Measurements from ENCODE around the gene DDT.
"Not testable (repeated sequence)": the region's sequence is repeated elsewhere in the genome, so short reads cannot be mapped to it uniquely, and the experiment has no call there.

The DDT gene

GRCh38 chr22:23940166-23940565 lies 34.1 kb downstream of the DDT start:
- not testable (repeated sequence) for H3K79me2 ChIP-seq (ENCODE audit: insufficient read depth, low read depth); H3K27me3 ChIP-seq (ENCODE audit: insufficient read depth, low read depth); H3K4me2 ChIP-seq; H2AFZ ChIP-seq (ENCODE audit: low read depth); H4K20me1 ChIP-seq (ENCODE audit: insufficient read depth); H3K4me1 ChIP-seq (ENCODE audit: low read depth, poor library complexity, severe bottlenecking); H3K36me3 ChIP-seq (ENCODE audit: insufficient read depth); H3K27ac ChIP-seq; H3K4me3 ChIP-seq (IDR thresholded peaks at IDR 0.05; ENCODE audit: insufficient read depth, low read depth, low read length); H3K9ac ChIP-seq

- no peaks in the 10 kb centered on the region for H3K79me2 ChIP-seq (ENCODE audit: insufficient read depth, low read depth)
- TF ChIP-seq, protein P1, sequence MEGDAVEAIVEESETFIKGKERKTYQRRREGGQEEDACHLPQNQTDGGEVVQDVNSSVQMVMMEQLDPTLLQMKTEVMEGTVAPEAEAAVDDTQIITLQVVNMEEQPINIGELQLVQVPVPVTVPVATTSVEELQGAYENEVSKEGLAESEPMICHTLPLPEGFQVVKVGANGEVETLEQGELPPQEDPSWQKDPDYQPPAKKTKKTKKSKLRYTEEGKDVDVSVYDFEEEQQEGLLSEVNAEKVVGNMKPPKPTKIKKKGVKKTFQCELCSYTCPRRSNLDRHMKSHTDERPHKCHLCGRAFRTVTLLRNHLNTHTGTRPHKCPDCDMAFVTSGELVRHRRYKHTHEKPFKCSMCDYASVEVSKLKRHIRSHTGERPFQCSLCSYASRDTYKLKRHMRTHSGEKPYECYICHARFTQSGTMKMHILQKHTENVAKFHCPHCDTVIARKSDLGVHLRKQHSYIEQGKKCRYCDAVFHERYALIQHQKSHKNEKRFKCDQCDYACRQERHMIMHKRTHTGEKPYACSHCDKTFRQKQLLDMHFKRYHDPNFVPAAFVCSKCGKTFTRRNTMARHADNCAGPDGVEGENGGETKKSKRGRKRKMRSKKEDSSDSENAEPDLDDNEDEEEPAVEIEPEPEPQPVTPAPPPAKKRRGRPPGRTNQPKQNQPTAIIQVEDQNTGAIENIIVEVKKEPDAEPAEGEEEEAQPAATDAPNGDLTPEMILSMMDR (conservative IDR thresholded peaks at IDR 0.05; ENCODE audit: low read depth, low read length), result no peak
Measured at GRCh38 chr22:23939017-23939357, 35.3 kb downstream of the DDT start.

DNA sequence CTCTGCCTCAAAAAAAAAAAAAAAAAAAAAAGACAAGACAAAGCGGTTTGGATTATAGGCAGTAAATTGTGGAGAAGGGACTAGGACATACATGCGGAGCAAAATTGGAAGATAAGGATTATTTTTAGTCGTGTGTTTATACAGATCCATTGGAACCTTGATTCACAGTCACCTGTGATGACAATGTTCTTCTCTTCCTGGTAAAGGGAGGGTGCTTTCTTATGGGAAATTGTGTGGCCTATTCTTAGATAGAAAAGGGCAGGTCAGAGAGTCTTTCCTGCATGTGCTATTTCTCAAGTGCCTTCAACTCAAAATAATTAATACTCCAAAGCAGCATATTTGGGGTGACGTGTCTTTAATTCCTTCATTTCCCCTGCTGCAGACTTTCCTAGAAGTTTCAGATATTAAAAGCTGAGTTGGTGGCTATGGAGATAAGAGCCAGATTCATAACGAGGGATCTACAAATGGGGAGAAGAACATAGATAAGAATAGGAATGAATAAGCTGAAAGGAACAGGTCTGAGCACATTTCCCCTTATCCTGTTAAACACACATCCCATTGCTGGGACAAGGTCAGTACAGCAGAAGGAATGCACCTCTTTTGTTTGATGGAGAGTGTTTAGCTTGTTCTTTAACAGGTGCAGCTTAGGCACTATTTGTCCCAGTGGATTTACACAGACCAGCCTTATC lies 35.8 kb downstream of the DDT start:
- H3K4me2 ChIP-seq, result no peak overlapping the region
- no peaks in the 10 kb centered on the region for H3K79me2 ChIP-seq (ENCODE audit: insufficient read depth, low read depth)
- no peaks in the 10 kb centered on the region for H3K4me1 ChIP-seq (ENCODE audit: low read depth, poor library complexity, severe bottlenecking)
- no peaks in the 10 kb centered on the region for H3K27me3 ChIP-seq (ENCODE audit: insufficient read depth, low read depth)
- no peak overlapping the region for H2AFZ ChIP-seq (ENCODE audit: low read depth)
- H3K36me3 ChIP-seq (ENCODE audit: insufficient read depth), result no peaks in the 10 kb centered on the region
- TF ChIP-seq, protein P1 (conservative IDR thresholded peaks at IDR 0.05; ENCODE audit: low read depth, low read length), result no peak
- no peak overlapping the region for H3K27ac ChIP-seq
- no peak overlapping the region for H3K4me3 ChIP-seq (IDR thresholded peaks at IDR 0.05; ENCODE audit: insufficient read depth, low read depth, low read length)
- no peak overlapping the region for H3K9ac ChIP-seq
- no peaks in the 10 kb centered on the region for H4K20me1 ChIP-seq (ENCODE audit: insufficient read depth)

More at GRCh38 chr22:23939017-23939357, 35.3 kb downstream of the DDT start:
- H3K9ac ChIP-seq, result no peak overlapping the region
- H3K27ac ChIP-seq, result no peak overlapping the region
- H3K27me3 ChIP-seq (ENCODE audit: insufficient read depth, low read depth), result no peaks in the 10 kb centered on the region
- H3K4me1 ChIP-seq (ENCODE audit: low read depth, poor library complexity, severe bottlenecking), result no peaks in the 10 kb centered on the region
- H4K20me1 ChIP-seq (ENCODE audit: insufficient read depth), result no peaks in the 10 kb centered on the region
- no peak overlapping the region for H3K4me3 ChIP-seq (IDR thresholded peaks at IDR 0.05; ENCODE audit: insufficient read depth, low read depth, low read length)
- no peaks in the 10 kb centered on the region for H3K36me3 ChIP-seq (ENCODE audit: insufficient read depth)
- H3K4me2 ChIP-seq, result no peak overlapping the region
- no peak overlapping the region for H2AFZ ChIP-seq (ENCODE audit: low read depth)

DNA sequence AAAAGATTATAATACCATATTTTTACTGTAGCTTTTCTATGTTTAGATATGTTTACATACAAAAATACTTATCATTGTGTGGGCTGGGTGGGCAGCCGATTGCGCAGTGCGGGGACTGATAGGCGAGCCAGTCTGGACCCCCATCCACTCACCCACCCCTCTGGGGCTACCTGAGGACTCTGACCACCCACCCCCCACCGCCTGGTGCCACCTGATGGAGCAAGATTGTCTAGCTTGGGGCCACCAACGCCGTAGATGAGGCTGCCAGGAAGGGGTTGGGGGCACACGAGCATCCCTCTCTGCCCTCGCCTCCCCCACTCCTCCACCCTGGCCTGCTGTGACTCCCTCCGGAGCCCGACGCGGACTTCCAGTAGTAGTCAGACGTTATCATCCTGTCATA lies 47.7 kb downstream of the DDT start:
- Histone ChIP-seq H3K27me3 (ENCODE audit: insufficient read depth, low read depth) (no peaks in the 10 kb centered on the region), H3K4me3 (IDR thresholded peaks at IDR 0.05; ENCODE audit: insufficient read depth, low read depth, low read length) (no peak overlapping the region), H3K79me2 (ENCODE audit: insufficient read depth, low read depth) (no peaks in the 10 kb centered on the region), H3K9ac (no peak overlapping the region), H3K4me2 (no peak overlapping the region), H2AFZ (ENCODE audit: low read depth) (no peak overlapping the region), H3K4me1 (ENCODE audit: low read depth, poor library complexity, severe bottlenecking) (no peaks in the 10 kb centered on the region), H3K27ac (no peak overlapping the region), H4K20me1 (ENCODE audit: insufficient read depth) (no peaks in the 10 kb centered on the region), H3K36me3 (ENCODE audit: insufficient read depth) (no peaks in the 10 kb centered on the region)
- TF ChIP-seq, protein P1 (conservative IDR thresholded peaks at IDR 0.05; ENCODE audit: low read depth, low read length), result no peak

DNA sequence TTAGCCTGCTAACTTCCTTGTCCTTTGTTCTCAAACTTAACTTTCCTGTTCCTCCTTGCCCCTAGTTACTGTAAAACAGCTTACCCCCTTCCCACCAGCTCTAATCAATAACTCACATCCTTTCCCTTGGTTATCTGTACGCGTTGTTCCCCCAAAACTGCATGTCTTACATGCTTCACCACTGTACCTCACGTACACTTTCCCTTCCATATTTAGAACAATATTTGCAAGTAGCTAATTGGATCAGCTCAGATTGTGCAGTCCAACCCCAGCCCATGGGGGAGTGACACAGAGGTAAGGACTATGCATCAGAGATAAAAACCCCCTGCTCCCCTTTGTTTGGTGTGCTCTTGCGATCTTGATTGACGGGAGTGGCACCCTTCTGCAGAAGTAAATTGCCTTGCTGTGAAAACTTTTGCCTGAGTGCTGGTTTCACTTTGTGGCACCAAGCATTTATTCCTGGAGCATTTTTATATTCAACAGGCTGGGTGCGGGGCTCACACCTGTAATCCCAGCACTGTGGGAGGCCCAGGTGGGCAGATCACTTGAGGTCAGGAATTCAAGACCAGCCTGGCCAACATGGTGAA lies 49.1 kb downstream of the DDT start:
- Histone ChIP-seq H3K27ac (no peak overlapping the region), H3K79me2 (ENCODE audit: insufficient read depth, low read depth) (no peaks in the 10 kb centered on the region), H3K9ac (no peak overlapping the region), H3K27me3 (ENCODE audit: insufficient read depth, low read depth) (no peaks in the 10 kb centered on the region), H4K20me1 (ENCODE audit: insufficient read depth) (no peaks in the 10 kb centered on the region), H3K4me1 (ENCODE audit: low read depth, poor library complexity, severe bottlenecking) (no peaks in the 10 kb centered on the region), H3K36me3 (ENCODE audit: insufficient read depth) (no peaks in the 10 kb centered on the region), H3K4me3 (IDR thresholded peaks at IDR 0.05; ENCODE audit: insufficient read depth, low read depth, low read length) (no peak overlapping the region), H2AFZ (ENCODE audit: low read depth) (no peak overlapping the region), H3K4me2 (no peak overlapping the region)
- TF ChIP-seq, protein P1 (conservative IDR thresholded peaks at IDR 0.05; ENCODE audit: low read depth, low read length), result no peak

Measured in KMS-11 (cell line).